HEK293 (cell line): Measurements from ENCODE around the gene MLX.
A peak's percentile ranks its signal among the peaks of the same experiment; 100 is the strongest.

ENCODE experiments used
- CTCF ChIA-PET: fragments of 350-600 bp; formaldehyde crosslinking; extraction: SDS; loops from one replicate; lab custom pipeline; 2021; ENCODE audit warnings: antibody characterized with exemption; lab: Yijun Ruan, JAX
- POLR2A ChIA-PET: fragments of 300-600 bp; formaldehyde crosslinking; extraction: SDS; loops from one replicate; lab custom pipeline; 2020; ENCODE audit warnings: antibody characterized with exemption, inconsistent platforms; lab: Yijun Ruan, JAX
- H3K27ac ChIP-seq: fragments of 200-500 bp; sonication (Bioruptor generic); 2 replicates; pipeline ENCODE4 v1.5.1; 2014; ENCODE audit warnings: low read depth, low read length, control low read depth, inconsistent platforms; ENCODE audit errors: extremely low read depth
- H3K36me3 ChIP-seq, 2 experiments: fragments of 200-500 bp in 1 of 2; sonication (Bioruptor generic) in 1 of 2; 1 replicate in 1 of 2; 2 replicates in 1 of 2; pipeline ENCODE4 v1.5.1; 2014 to 2017; ENCODE audit warnings: inconsistent platforms in 2 of 2, low read length in 2 of 2; ENCODE audit not compliant: control insufficient read depth in 2 of 2, insufficient read depth in 1 of 2
- H3K4me1 ChIP-seq: fragments of 200-500 bp; sonication (Bioruptor generic); 2 replicates; pipeline ENCODE4 v1.5.1; 2014; ENCODE audit warnings: mild to moderate bottlenecking, low read length, inconsistent platforms; ENCODE audit not compliant: control insufficient read depth, insufficient read depth
- H3K4me3 ChIP-seq: 2 replicates; pipeline ENCODE4 v1.5.1; 2011; ENCODE audit warnings: low read depth, mild to moderate bottlenecking, control low read depth, low read length, moderate library complexity
- H3K9me3 ChIP-seq: fragments of 200-500 bp; sonication (Bioruptor generic); 2 replicates; pipeline ENCODE4 v1.5.1; 2014; ENCODE audit warnings: low read depth, low read length, inconsistent platforms; ENCODE audit not compliant: control insufficient read depth, insufficient read depth
- KLF1 ChIP-seq: fragments of 450-650 bp; formaldehyde crosslinking; IDR thresholded peaks from 2 replicates; pipeline ENCODE4 v1.5.1; 2016; ENCODE audit warnings: missing biosample characterization, missing genetic modification characterization
- KLF9 ChIP-seq: fragments of 450-650 bp; formaldehyde crosslinking; IDR thresholded peaks from 2 replicates; pipeline ENCODE4 v1.5.1; 2016; ENCODE audit warnings: missing biosample characterization, missing genetic modification characterization, low read depth
- MZF1 ChIP-seq: fragments of 450-650 bp; formaldehyde crosslinking; IDR thresholded peaks from 2 replicates; pipeline ENCODE4 v1.5.1; 2017; ENCODE audit warnings: missing biosample characterization, missing genetic modification characterization, borderline replicate concordance
- SCRT2 ChIP-seq: fragments of 450-650 bp; formaldehyde crosslinking; IDR thresholded peaks from 2 replicates; pipeline ENCODE4 v1.5.1; 2016; ENCODE audit warnings: missing biosample characterization, missing genetic modification characterization
- YY1 ChIP-seq: fragments of 450-650 bp; formaldehyde crosslinking; IDR thresholded peaks from 2 replicates; pipeline ENCODE4 v1.5.1; 2018; ENCODE audit warnings: missing biosample characterization, missing genetic modification characterization
- ZBTB7A ChIP-seq: fragments of 450-650 bp; formaldehyde crosslinking; IDR thresholded peaks from 2 replicates; pipeline ENCODE4 v1.5.1; 2016; ENCODE audit warnings: low read depth, missing biosample characterization, missing genetic modification characterization
- ZFP69B ChIP-seq: fragments of 450-650 bp; formaldehyde crosslinking; IDR thresholded peaks from 2 replicates; pipeline ENCODE4 v1.5.1; 2016; ENCODE audit warnings: missing biosample characterization, missing genetic modification characterization
- ZNF202 ChIP-seq: fragments of 450-650 bp; formaldehyde crosslinking; IDR thresholded peaks from 2 replicates; pipeline ENCODE4 v1.5.1; 2016; ENCODE audit warnings: missing biosample characterization, missing genetic modification characterization, borderline replicate concordance
- ZNF221 ChIP-seq: fragments of 450-650 bp; formaldehyde crosslinking; IDR thresholded peaks from 2 replicates; pipeline ENCODE4 v1.5.1; 2017; ENCODE audit warnings: missing biosample characterization, missing genetic modification characterization, borderline replicate concordance
- ZNF239 ChIP-seq: fragments of 450-650 bp; formaldehyde crosslinking; IDR thresholded peaks from 2 replicates; pipeline ENCODE4 v1.5.1; 2016; ENCODE audit warnings: missing biosample characterization, missing genetic modification characterization
- ZNF266 ChIP-seq: fragments of 450-650 bp; formaldehyde crosslinking; IDR thresholded peaks from 2 replicates; pipeline ENCODE4 v1.5.1; 2016; ENCODE audit warnings: missing biosample characterization, missing genetic modification characterization, low read depth
- ZNF311 ChIP-seq: fragments of 450-650 bp; formaldehyde crosslinking; IDR thresholded peaks from 2 replicates; pipeline ENCODE4 v1.5.1; 2017; ENCODE audit warnings: missing biosample characterization, missing genetic modification characterization, borderline replicate concordance
- ZNF324 ChIP-seq: fragments of 450-650 bp; formaldehyde crosslinking; IDR thresholded peaks from 2 replicates; pipeline ENCODE4 v1.5.1; 2016; ENCODE audit warnings: missing biosample characterization, missing genetic modification characterization
- ZNF341 ChIP-seq: fragments of 450-650 bp; formaldehyde crosslinking; IDR thresholded peaks from 2 replicates; pipeline ENCODE4; 2016; ENCODE audit warnings: low read depth, missing biosample characterization, missing genetic modification characterization
- ZNF366 ChIP-seq: fragments of 450-650 bp; formaldehyde crosslinking; conservative IDR thresholded peaks from 2 replicates; pipeline ENCODE4 v1.5.1; 2016; ENCODE audit warnings: missing biosample characterization, missing genetic modification characterization
- ZNF391 ChIP-seq: fragments of 450-650 bp; formaldehyde crosslinking; IDR thresholded peaks from 2 replicates; pipeline ENCODE4 v1.5.1; 2016; ENCODE audit warnings: low read depth, missing biosample characterization, missing genetic modification characterization, borderline replicate concordance
- ZNF660 ChIP-seq: fragments of 450-650 bp; IDR thresholded peaks from 2 replicates; pipeline ENCODE4 v1.5.1; 2018; ENCODE audit warnings: missing biosample characterization, mild to moderate bottlenecking, missing genetic modification characterization
- TF ChIP-seq, protein P1 (sequence below): fragments of 450-650 bp; formaldehyde crosslinking; IDR thresholded peaks from 2 replicates; pipeline ENCODE4 v1.5.1; 2016; ENCODE audit warnings: missing biosample characterization, missing genetic modification characterization
- TF ChIP-seq, protein P2 (sequence below): fragments of 450-650 bp; IDR thresholded peaks from 2 replicates; pipeline ENCODE4 v1.5.1; 2018; ENCODE audit warnings: missing biosample characterization, mild to moderate bottlenecking, missing genetic modification characterization
- TF ChIP-seq, protein P3 (sequence below): fragments of 450-650 bp; formaldehyde crosslinking; IDR thresholded peaks from 2 replicates; pipeline ENCODE4 v1.5.1; 2017; ENCODE audit warnings: missing biosample characterization, missing genetic modification characterization
- TF ChIP-seq, protein P4 (sequence below): fragments of 450-650 bp; formaldehyde crosslinking; conservative IDR thresholded peaks from 2 replicates; pipeline ENCODE4 v1.5.1; 2016; ENCODE audit warnings: low read depth, missing biosample characterization, missing genetic modification characterization

The MLX gene

GRCh38 chr17:42531455-42532354 is 35.2 kb upstream of the MLX start (continued):
- TF ChIP-seq, protein P1, sequence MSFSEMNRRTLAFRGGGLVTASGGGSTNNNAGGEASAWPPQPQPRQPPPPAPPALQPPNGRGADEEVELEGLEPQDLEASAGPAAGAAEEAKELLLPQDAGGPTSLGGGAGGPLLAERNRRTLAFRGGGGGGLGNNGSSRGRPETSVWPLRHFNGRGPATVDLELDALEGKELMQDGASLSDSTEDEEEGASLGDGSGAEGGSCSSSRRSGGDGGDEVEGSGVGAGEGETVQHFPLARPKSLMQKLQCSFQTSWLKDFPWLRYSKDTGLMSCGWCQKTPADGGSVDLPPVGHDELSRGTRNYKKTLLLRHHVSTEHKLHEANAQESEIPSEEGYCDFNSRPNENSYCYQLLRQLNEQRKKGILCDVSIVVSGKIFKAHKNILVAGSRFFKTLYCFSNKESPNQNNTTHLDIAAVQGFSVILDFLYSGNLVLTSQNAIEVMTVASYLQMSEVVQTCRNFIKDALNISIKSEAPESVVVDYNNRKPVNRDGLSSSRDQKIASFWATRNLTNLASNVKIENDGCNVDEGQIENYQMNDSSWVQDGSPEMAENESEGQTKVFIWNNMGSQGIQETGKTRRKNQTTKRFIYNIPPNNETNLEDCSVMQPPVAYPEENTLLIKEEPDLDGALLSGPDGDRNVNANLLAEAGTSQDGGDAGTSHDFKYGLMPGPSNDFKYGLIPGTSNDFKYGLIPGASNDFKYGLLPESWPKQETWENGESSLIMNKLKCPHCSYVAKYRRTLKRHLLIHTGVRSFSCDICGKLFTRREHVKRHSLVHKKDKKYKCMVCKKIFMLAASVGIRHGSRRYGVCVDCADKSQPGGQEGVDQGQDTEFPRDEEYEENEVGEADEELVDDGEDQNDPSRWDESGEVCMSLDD (tag by site-specific recombination) = no peak
- TF ChIP-seq SCRT2 (tag by site-specific recombination) (no peak), ZBTB7A (no peak), ZNF239 (tag by site-specific recombination) (no peak), ZNF266 (tag by site-specific recombination) (no peak), YY1 (tag by site-specific recombination) (no peak), ZNF202 (no peak)

DNA sequence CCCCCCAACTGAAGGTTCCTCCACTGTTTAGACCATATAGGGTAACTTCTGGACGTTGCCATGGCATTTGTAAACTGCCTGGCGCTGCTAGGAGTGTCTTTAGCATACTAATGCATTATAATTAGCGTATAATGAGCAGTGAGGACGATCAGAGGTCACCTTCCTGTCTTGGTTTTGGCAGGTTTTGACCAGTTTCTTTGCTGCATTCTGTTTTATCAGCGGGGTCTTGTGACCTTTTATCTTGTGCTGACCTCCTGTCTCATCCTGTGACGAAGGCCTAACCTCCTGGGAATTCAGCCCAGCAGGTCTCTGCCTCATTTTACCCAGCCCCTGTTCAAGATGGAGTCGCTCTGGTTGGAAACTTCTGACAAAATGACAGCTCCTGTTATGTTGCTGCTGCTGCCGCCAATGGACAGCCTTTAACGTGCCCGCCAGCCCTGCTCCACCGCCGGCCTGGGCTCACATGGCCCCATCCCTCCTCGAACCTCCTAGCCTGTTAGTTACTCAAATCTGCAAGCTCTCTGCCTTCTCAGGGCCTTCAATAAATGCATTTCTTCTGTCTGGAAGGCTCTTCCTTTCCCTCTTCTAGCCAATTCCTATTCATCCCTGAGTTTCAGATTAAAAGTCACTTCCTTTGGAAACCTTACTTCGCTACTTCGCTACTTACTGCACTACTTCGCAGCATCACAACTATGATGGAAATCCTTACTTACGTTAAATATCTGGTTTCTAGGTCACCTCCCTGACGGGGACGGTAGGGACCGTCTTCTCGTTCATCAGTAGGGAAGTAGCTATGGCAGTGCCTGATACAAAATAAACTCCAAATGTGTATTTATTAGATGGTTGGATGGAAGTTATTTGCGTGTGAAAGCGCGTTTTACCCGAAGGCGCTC is 31.5 kb upstream of the MLX start:
- POLR2A ChIA-PET = interaction anchor here (0.5 to 2.7 kb wide), 13 partner anchors 8 to 518 kb away, joined by 3 to 23 read pairs (median 5); partner anchors contain the start of genes CAVIN1, DNAJC7, RETREG3 and STAT3
- peak; percentile 45; the same call in 1 of the 2 replicates for TF ChIP-seq ZNF341 (tag by site-specific recombination)
- peak; percentile 47 for TF ChIP-seq YY1 (tag by site-specific recombination)
- 0 out of 2 replicates have a peak, but pooled peaks have one; percentile 43 for TF ChIP-seq ZNF660 (tag by site-specific recombination)
- no peak for TF ChIP-seq ZNF311
- TF ChIP-seq ZNF324 (tag by site-specific recombination) = peak; percentile 0; the same call in 1 of the 2 replicates
- TF ChIP-seq, protein P2, sequence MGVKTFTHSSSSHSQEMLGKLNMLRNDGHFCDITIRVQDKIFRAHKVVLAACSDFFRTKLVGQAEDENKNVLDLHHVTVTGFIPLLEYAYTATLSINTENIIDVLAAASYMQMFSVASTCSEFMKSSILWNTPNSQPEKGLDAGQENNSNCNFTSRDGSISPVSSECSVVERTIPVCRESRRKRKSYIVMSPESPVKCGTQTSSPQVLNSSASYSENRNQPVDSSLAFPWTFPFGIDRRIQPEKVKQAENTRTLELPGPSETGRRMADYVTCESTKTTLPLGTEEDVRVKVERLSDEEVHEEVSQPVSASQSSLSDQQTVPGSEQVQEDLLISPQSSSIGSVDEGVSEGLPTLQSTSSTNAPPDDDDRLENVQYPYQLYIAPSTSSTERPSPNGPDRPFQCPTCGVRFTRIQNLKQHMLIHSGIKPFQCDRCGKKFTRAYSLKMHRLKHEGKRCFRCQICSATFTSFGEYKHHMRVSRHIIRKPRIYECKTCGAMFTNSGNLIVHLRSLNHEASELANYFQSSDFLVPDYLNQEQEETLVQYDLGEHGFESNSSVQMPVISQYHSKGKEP (tag by site-specific recombination) = no peak
- TF ChIP-seq, protein P3, sequence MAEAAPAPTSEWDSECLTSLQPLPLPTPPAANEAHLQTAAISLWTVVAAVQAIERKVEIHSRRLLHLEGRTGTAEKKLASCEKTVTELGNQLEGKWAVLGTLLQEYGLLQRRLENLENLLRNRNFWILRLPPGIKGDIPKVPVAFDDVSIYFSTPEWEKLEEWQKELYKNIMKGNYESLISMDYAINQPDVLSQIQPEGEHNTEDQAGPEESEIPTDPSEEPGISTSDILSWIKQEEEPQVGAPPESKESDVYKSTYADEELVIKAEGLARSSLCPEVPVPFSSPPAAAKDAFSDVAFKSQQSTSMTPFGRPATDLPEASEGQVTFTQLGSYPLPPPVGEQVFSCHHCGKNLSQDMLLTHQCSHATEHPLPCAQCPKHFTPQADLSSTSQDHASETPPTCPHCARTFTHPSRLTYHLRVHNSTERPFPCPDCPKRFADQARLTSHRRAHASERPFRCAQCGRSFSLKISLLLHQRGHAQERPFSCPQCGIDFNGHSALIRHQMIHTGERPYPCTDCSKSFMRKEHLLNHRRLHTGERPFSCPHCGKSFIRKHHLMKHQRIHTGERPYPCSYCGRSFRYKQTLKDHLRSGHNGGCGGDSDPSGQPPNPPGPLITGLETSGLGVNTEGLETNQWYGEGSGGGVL (tag by site-specific recombination) = no peak
- TF ChIP-seq ZNF221 (tag by site-specific recombination) = no peak
- 0 out of 2 replicates have a peak, but pooled peaks have one; percentile 29 for TF ChIP-seq KLF9 (tag by site-specific recombination)
- 0 out of 2 replicates have a peak, but pooled peaks have one; percentile 10 for TF ChIP-seq ZNF366
- peak; percentile 64; the same call in 1 of the 2 replicates for TF ChIP-seq ZFP69B (tag by site-specific recombination)
- TF ChIP-seq KLF1 = no peak
- TF ChIP-seq, protein P4, sequence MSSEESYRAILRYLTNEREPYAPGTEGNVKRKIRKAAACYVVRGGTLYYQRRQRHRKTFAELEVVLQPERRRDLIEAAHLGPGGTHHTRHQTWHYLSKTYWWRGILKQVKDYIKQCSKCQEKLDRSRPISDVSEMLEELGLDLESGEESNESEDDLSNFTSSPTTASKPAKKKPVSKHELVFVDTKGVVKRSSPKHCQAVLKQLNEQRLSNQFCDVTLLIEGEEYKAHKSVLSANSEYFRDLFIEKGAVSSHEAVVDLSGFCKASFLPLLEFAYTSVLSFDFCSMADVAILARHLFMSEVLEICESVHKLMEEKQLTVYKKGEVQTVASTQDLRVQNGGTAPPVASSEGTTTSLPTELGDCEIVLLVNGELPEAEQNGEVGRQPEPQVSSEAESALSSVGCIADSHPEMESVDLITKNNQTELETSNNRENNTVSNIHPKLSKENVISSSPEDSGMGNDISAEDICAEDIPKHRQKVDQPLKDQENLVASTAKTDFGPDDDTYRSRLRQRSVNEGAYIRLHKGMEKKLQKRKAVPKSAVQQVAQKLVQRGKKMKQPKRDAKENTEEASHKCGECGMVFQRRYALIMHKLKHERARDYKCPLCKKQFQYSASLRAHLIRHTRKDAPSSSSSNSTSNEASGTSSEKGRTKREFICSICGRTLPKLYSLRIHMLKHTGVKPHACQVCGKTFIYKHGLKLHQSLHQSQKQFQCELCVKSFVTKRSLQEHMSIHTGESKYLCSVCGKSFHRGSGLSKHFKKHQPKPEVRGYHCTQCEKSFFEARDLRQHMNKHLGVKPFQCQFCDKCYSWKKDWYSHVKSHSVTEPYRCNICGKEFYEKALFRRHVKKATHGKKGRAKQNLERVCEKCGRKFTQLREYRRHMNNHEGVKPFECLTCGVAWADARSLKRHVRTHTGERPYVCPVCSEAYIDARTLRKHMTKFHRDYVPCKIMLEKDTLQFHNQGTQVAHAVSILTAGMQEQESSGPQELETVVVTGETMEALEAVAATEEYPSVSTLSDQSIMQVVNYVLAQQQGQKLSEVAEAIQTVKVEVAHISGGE = 0 out of 2 replicates have a peak, but pooled peaks have one; percentile 28
- no peak for TF ChIP-seq MZF1 (tag by site-specific recombination)
- no peak for TF ChIP-seq ZNF391 (tag by site-specific recombination)

More for the DNA sequence above, 31.5 kb upstream of the MLX start:
- Histone ChIP-seq H3K27ac (peak overlapping the region; percentile 98), H3K36me3 (peaks cover 12 to 21% of the 10 kb centered on the region in 2 experiments; a peak in 2 of 3 replicates), H3K4me1 (peaks cover 19% of the 10 kb centered on the region), H3K4me3 (peak overlapping the region; percentile 44), H3K9me3 (no peaks in the 10 kb centered on the region)
- CTCF ChIA-PET = interaction anchor here (0.7 to 4.1 kb wide), 4 partner anchors 8 to 415 kb away, joined by 3 to 19 read pairs (median 5); no protein-coding TSS in a partner anchor
